GM12878 (cell line): Measurements from ENCODE around the gene HOXD13. TPM values are rescaled to one million over a fixed set of nuclear protein-coding genes. Genes with fewer than 3 reads are reported as not detected.

Experiments
- ATAC-seq: fragments of 200-7000 bp; cut with Tn5 transposase; 3 replicates; pipeline ENCODE4 v1.9.1; 2020; ENCODE audit warnings: mild to moderate bottlenecking, moderate library complexity
- BruUV-seq: library from RNA; stranded (reverse); fragments of 400-500 nt; replicated peaks from 2 replicates; lab custom pipeline; 2021; lab: Mats Ljungman, UMichigan
- CTCF ChIA-PET: fragments of 300-600 bp; sonication (Branson Sonifier 250); formaldehyde crosslinking; extraction: SDS; loops from one replicate; lab custom pipeline; 2021; ENCODE audit warnings: inconsistent platforms; lab: Yijun Ruan, JAX
- POLR2A ChIA-PET: fragments of 350-600 bp; formaldehyde crosslinking; extraction: SDS; loops from one replicate; lab custom pipeline; 2021; ENCODE audit warnings: inconsistent platforms; lab: Charles Lee
- RAD21 ChIA-PET: fragments of 300-600 bp; sonication (Branson Sonifier 250); formaldehyde crosslinking; loops from one replicate; lab custom pipeline; 2023; ENCODE audit warnings: antibody characterized with exemption; ENCODE audit not compliant: unreplicated experiment; lab: Charles Lee
- SMC1A ChIA-PET: fragments of 300-600 bp; sonication (Branson Sonifier 250); formaldehyde crosslinking; loops from one replicate; lab custom pipeline; 2023; ENCODE audit not compliant: unreplicated experiment, uncharacterized antibody; lab: Charles Lee
- DNase-seq: peaks from one replicate; pipeline ENCODE4 v3.0.0-alpha.2; 2011; ENCODE audit warnings: low read depth, low spot score
- FAIRE-seq: peaks from 3 replicates; lab custom pipeline; 2011; peaks lifted over from hg19 to GRCh38; lab: Jason Lieb, UNC
- H2AFZ ChIP-seq: 2 replicates; pipeline ENCODE4 v1.6.0; 2011; ENCODE audit warnings: low read depth, low read length, control low read depth; ENCODE audit not compliant: control insufficient read depth
- H3K27ac ChIP-seq: 2 replicates; pipeline ENCODE4 v1.5.1; 2011; ENCODE audit warnings: control low read depth; ENCODE audit not compliant: control insufficient read depth, insufficient read depth
- H3K27me3 ChIP-seq, 2 experiments: replicated peaks in 1 of 2; 2 replicates each; pipeline versions ENCODE4 v1.6.0 to v1.6.1; 2011; ENCODE audit warnings: low read length in 1 of 2; ENCODE audit not compliant: control insufficient read depth in 2 of 2, insufficient read depth in 2 of 2
- H3K36me3 ChIP-seq, 2 experiments: 2 replicates each; pipeline ENCODE4 v1.5.1; 2011; ENCODE audit warnings: low read length in 1 of 2; ENCODE audit not compliant: control insufficient read depth in 2 of 2, insufficient read depth in 2 of 2
- H3K4me1 ChIP-seq: 2 replicates; pipeline ENCODE4 v1.6.1; 2011; ENCODE audit warnings: mild to moderate bottlenecking, low read length, moderate library complexity, mixed read lengths; ENCODE audit not compliant: control insufficient read depth, insufficient read depth
- H3K4me2 ChIP-seq: 2 replicates; pipeline ENCODE4 v1.6.0; 2011; ENCODE audit warnings: control low read depth; ENCODE audit not compliant: control insufficient read depth, insufficient read depth
- H3K4me3 ChIP-seq: fragments of 200-600 bp; sonication (generic); 2 replicates; pipeline ENCODE4 v1.5.1; 2016
- H3K79me2 ChIP-seq: 2 replicates; pipeline ENCODE4 v1.6.0; 2011; ENCODE audit warnings: low read length; ENCODE audit not compliant: control insufficient read depth, insufficient read depth
- H3K9ac ChIP-seq: 2 replicates; pipeline ENCODE4 v1.8.0; 2011; ENCODE audit warnings: low read length, control low read depth, mixed read lengths; ENCODE audit not compliant: control insufficient read depth, insufficient read depth
- H3K9me3 ChIP-seq: replicated peaks from 3 replicates; pipeline ENCODE4 v1.5.1; 2011; ENCODE audit warnings: mild to moderate bottlenecking, low read length; ENCODE audit not compliant: control insufficient read depth, insufficient read depth
- H4K20me1 ChIP-seq: 2 replicates; pipeline ENCODE4 v1.6.0; 2011; ENCODE audit not compliant: control insufficient read depth, insufficient read depth
- CHD1 ChIP-seq: IDR thresholded peaks from 2 replicates; pipeline ENCODE4 v1.6.1; 2012; ENCODE audit warnings: low read depth, low read length, improper control_type of control experiment
- MTA3 ChIP-seq: IDR thresholded peaks from 2 replicates; pipeline ENCODE4 v1.6.1; 2012; ENCODE audit warnings: low read length, inconsistent platforms, borderline replicate concordance
- SUZ12 ChIP-seq: fragments of 200-600 bp; sonication (generic); IDR thresholded peaks from one replicate; pipeline ENCODE4 v1.6.1; 2018; ENCODE audit warnings: antibody characterized with exemption, mild to moderate bottlenecking; ENCODE audit not compliant: unreplicated experiment
- YBX1 ChIP-seq: fragments of 450-650 bp; IDR thresholded peaks from 2 replicates; pipeline ENCODE4 v1.6.1; 2016; ENCODE audit warnings: antibody characterized with exemption
- ZNF274 ChIP-seq: IDR thresholded peaks from one replicate; pipeline ENCODE4 v1.8.0; 2011; ENCODE audit not compliant: insufficient read length, insufficient read depth
- WGBS: methylation state at CpG from one replicate; pipeline ENCODE4 v1.1.6; 2016; ENCODE audit warnings: low lambda C conversion rate; ENCODE audit not compliant: insufficient replicate concordance, insufficient coverage; ENCODE audit errors: missing lambda C conversion rate; 5-methylcytosine and 5-hydroxymethylcytosine counted together
- in situ Hi-C: fragments of 300-500 bp; cut with MboI; formaldehyde crosslinking; loops from 9 replicates; pipeline ENCODE4 v1.14.3; 2018; ENCODE audit warnings: mixed read lengths
- intact Hi-C: fragments of 100-400 bp; cut with micrococcal nuclease; formaldehyde crosslinking; loops from one replicate; pipeline ENCODE4 v1.14.2; 2022; ENCODE audit not compliant: unreplicated experiment
- polyA plus RNA-seq, 11 experiments: library from polyadenylated mRNA; depleted of rRNA in 4 of 11; unstranded in 6 of 11; stranded (reverse) in 5 of 11; fragments of >200 nt; fragmentation: Nextera tagmentation in 4 of 11; fragmentation: Illumina TruSeq in 1 of 11; extraction: Ambion mirVana in 4 of 11; extraction: Trizol in 1 of 11; gene quantifications; 1 replicate in 1 of 11; 2 replicates in 10 of 11; pipeline versions ENCODE4 v1.2.1 to v1.2.3, GENCODE V29; 2011 to 2016; ENCODE audit warnings: inconsistent platforms in 2 of 11, missing spikeins in 2 of 11, low read depth in 1 of 11
- total RNA-seq, 4 experiments: library from RNA; depleted of rRNA in 3 of 4; stranded (reverse); fragments of >200 nt in 3 of 4; fragmentation: Illumina TruSeq in 1 of 4; extraction: Trizol in 1 of 4; gene quantifications; 2 replicates each; pipeline versions ENCODE4 v1.2.1 to v1.2.3, GENCODE V29; 2013 to 2021

The HOXD13 gene
- total and polyA plus RNA-seq, 10 of the 15 experiments (the other 5 are each of a cell fraction or from before 2014, with no cell fraction given): not detected

- intact Hi-C loops: loop anchor here (5.0 kb wide), 2 partner anchors 688 to 1033 kb away; no protein-coding TSS in a partner anchor
- Histone ChIP-seq H3K27me3 (peaks cover 9 to 32% of the 10 kb centered on the region in 2 experiments), H4K20me1 (no peaks in the 10 kb centered on the region), H3K4me3 (no peak overlapping the region), H3K4me2 (no peak overlapping the region), H3K9ac (no peak overlapping the region), H3K79me2 (no peaks in the 10 kb centered on the region), H3K27ac (no peak overlapping the region), H2AFZ (no peak overlapping the region), H3K36me3 (no peaks in the 10 kb centered on the region), H3K4me1 (no peaks in the 10 kb centered on the region), H3K9me3 (peaks cover 1% of the 10 kb centered on the region; the same call in 2 of the 3 replicates)
- FAIRE-seq: no peak
- POLR2A ChIA-PET: no interaction called here
- in situ Hi-C loops: loop anchor here (5.0 to 25.0 kb wide), 4 partner anchors 508 to 1208 kb away; no protein-coding TSS in a partner anchor
- no TSS peak for BruUV-seq
- no peak for TF ChIP-seq YBX1
- TF ChIP-seq MTA3: no peak
- no peak for TF ChIP-seq CHD1
- CTCF ChIA-PET: no interaction called here
- SMC1A ChIA-PET: no interaction called here
- no peak for ATAC-seq
- RAD21 ChIA-PET: no interaction called here
- WGBS: 91% methylated on average over 24 of the region's 43 CpGs
- no peak for DNase-seq
These were observed 37.3 kb downstream of the HOXD13 start for GRCh38 chr2:176129813-176130146.

GRCh38 chr2:176130147-176130956, 37.8 kb downstream of the HOXD13 start:
- DNase-seq (no peak), ATAC-seq (no peak), FAIRE-seq (no peak)
- H2AFZ ChIP-seq: no peak overlapping the region
- H3K27ac ChIP-seq: no peak overlapping the region
- ChIA-PET SMC1A (interaction anchor here (1.1 to 2.0 kb wide), 3 partner anchors 10 to 1018 kb away, joined by 5 to 9 read pairs (median 7); no protein-coding TSS in a partner anchor), CTCF (interaction anchor here (0.6 to 3.4 kb wide), 6 partner anchors 19 to 1017 kb away, joined by 5 to 36 read pairs (median 8); no protein-coding TSS in a partner anchor), POLR2A (interaction anchor here (0.5 kb wide), 1 partner anchor 1163 kb away, joined by 5 read pairs; no protein-coding TSS in a partner anchor), RAD21 (interaction anchor here (2.4 kb wide), 1 partner anchor 1019 kb away, joined by 7 read pairs; no protein-coding TSS in a partner anchor)
- no TSS peak for BruUV-seq
- H3K36me3 ChIP-seq: no peaks in the 10 kb centered on the region
- in situ Hi-C loops (loop anchor here (25.0 kb wide), 1 partner anchor 1207 kb away; no protein-coding TSS in a partner anchor), intact Hi-C loops (no loop called here)
- no peaks in the 10 kb centered on the region for H3K79me2 ChIP-seq
- WGBS: 74% methylated on average over 65 of the region's 100 CpGs
- H3K27me3 ChIP-seq: peaks cover 10 to 32% of the 10 kb centered on the region in 2 experiments
- TF ChIP-seq SUZ12 (peak; percentile 72), ZNF274 (no peak)
- no peak overlapping the region for H3K4me2 ChIP-seq
- H3K4me3 ChIP-seq: no peak overlapping the region
- peaks cover 1% of the 10 kb centered on the region; the same call in 2 of the 3 replicates for H3K9me3 ChIP-seq
- H3K4me1 ChIP-seq: no peaks in the 10 kb centered on the region
- H4K20me1 ChIP-seq: no peaks in the 10 kb centered on the region
- H3K9ac ChIP-seq: no peak overlapping the region
